Measurements from ENCODE around the gene HDAC6.
"Not testable (repeated sequence)": the region's sequence is repeated elsewhere in the genome, so short reads cannot be mapped to it uniquely, and the experiment has no call there.

HDAC6 gene

DNA sequence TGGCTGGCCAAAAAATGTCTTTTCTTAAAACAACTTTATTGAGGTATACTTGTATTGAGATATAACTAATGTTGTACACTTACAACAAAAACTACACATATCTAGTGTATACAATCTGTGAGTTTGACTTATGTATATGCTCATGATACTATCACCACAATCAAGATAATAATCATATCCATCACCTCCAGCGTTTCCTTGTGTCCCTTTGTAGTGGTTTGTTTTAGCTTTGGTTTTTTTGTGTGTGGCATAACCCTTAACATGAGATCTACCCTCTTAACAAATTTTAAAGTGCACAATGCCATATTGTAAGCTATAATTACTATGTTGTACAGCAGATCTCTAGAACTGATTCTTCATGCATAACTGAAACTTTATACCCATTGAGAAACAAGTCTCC, 47.0 kb downstream of the HDAC6 start:
- Histone ChIP-seq H3K27me3 (ENCODE audit: low read depth) (no peaks in the 10 kb centered on the region), H3K4me3 (no peak overlapping the region), H3K9me3 (no peaks in the 10 kb centered on the region; the same call in 1 of the 2 replicates), H3K4me1 (no peaks in the 10 kb centered on the region), H3K36me3 (replicated peaks) (no peaks in the 10 kb centered on the region)
- in situ Hi-C loops (cut with MboI; ENCODE audit: low sequenced_read_pairs), result no loop called here
- DNase-seq (ENCODE audit: low spot score in 2 of 2), result no peak

DNA sequence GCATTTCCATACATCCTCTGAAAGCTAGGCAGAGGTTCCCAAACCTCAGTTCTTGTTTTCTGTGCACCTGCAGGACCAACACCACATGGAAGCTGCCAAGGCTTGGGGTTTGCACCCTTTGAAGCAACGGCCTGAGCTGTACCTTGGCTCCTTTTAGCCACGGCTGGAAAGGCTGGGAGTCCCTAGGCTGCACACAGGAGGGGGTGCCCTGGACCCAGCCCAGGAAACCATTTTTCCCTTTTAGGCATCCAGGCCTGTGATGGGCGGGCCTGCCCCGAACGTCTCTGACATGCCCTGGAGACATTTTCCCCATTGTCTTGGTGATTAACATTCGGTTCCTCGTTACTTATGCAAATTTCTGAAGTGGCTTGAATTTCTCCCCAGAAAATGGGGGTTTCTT, 51.0 kb downstream of the HDAC6 start:
- H3K36me3 ChIP-seq (replicated peaks), result no peaks in the 10 kb centered on the region
- H3K4me1 ChIP-seq, result no peaks in the 10 kb centered on the region
- H3K4me3 ChIP-seq, result no peak overlapping the region
- H3K27me3 ChIP-seq (ENCODE audit: low read depth), result peaks cover 4% of the 10 kb centered on the region
- no peaks in the 10 kb centered on the region; the same call in 1 of the 2 replicates for H3K9me3 ChIP-seq
- DNase-seq (ENCODE audit: low spot score in 2 of 2), result no peak
- in situ Hi-C loops (cut with MboI; ENCODE audit: low sequenced_read_pairs), result no loop called here

GRCh38 chrX:48853494-48853893, 51.6 kb downstream of the HDAC6 start:
- in situ Hi-C loops (cut with MboI; ENCODE audit: low sequenced_read_pairs); H3K4me3 ChIP-seq; DNase-seq (ENCODE audit: low spot score in 2 of 2); H3K27me3 ChIP-seq (ENCODE audit: low read depth); H3K4me1 ChIP-seq; H3K36me3 ChIP-seq (replicated peaks); H3K9me3 ChIP-seq: not testable (repeated sequence)

- DNase-seq (ENCODE audit: low spot score in 2 of 2); in situ Hi-C loops (cut with MboI; ENCODE audit: low sequenced_read_pairs); H3K9me3 ChIP-seq; H3K36me3 ChIP-seq (replicated peaks); H3K27me3 ChIP-seq (ENCODE audit: low read depth); H3K4me3 ChIP-seq; H3K4me1 ChIP-seq: not testable (repeated sequence)
Measured at GRCh38 chrX:48854121-48854804, 52.4 kb downstream of the HDAC6 start.

DNA sequence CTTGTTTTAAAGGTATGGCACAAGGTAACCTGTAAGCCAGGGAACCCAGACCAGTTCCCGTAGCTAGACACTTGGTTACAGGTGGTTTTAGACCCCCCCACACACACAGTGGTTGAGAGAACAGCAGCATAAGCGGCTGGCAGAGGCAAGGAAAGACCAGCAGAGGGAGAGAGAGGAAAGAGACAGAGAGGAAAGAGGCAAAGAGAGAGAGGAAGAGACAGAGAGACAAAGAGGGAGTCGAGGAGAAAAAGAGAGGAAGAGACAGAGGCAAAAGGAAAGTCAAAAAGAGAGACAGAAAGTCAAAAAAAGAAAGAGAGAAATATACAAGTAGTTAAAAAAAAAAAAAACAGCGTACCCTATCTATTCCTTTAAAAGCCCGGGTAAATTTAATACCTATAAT, 53.0 kb downstream of the HDAC6 start:
- no peak for DNase-seq (ENCODE audit: low spot score in 2 of 2)

GRCh38 chrX:48864210-48864609, 62.3 kb downstream of the HDAC6 start:
- no peak for DNase-seq (ENCODE audit: low spot score in 2 of 2)
- H3K9me3 ChIP-seq, result no peaks in the 10 kb centered on the region
- H3K4me3 ChIP-seq, result no peak overlapping the region
- H3K4me1 ChIP-seq, result peaks cover 4% of the 10 kb centered on the region; the same call in 1 of the 2 replicates
- no peaks in the 10 kb centered on the region for H3K36me3 ChIP-seq (replicated peaks)
- in situ Hi-C loops (cut with MboI; ENCODE audit: low sequenced_read_pairs), result no loop called here
- no peaks in the 10 kb centered on the region for H3K27me3 ChIP-seq (ENCODE audit: low read depth)

More for the DNA sequence above, 53.0 kb downstream of the HDAC6 start:
- Histone ChIP-seq H3K9me3 (no peaks in the 10 kb centered on the region; the same call in 1 of the 2 replicates), H3K4me1 (no peaks in the 10 kb centered on the region), H3K27me3 (ENCODE audit: low read depth) (peaks cover 4% of the 10 kb centered on the region), H3K36me3 (replicated peaks) (no peaks in the 10 kb centered on the region), H3K4me3 (no peak overlapping the region)
- in situ Hi-C loops (cut with MboI; ENCODE audit: low sequenced_read_pairs), result no loop called here

DNA sequence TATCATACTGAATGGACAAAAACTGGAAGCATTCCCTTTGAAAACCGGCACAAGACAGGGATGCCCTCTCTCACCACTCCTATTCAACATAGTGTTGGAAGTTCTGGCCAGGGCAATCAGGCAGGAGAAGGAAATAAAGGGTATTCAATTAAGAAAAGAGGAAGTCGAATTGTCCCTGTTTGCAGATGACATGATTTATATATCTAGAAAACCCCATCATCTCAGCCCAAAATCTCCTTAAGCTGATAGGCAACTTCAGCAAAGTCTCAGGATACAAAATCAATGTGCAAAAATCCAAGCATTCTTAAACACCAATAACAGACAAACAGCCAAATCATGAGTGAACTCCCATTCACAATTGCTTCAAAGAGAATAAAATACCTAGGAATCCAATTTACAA, 70.2 kb downstream of the HDAC6 start:
- in situ Hi-C loops (cut with MboI; ENCODE audit: low sequenced_read_pairs); H3K4me1 ChIP-seq: not testable (repeated sequence)

More for the DNA sequence above, 70.2 kb downstream of the HDAC6 start:
- not testable (repeated sequence) for H3K27me3 ChIP-seq (ENCODE audit: low read depth); H3K36me3 ChIP-seq (replicated peaks); H3K4me3 ChIP-seq; H3K9me3 ChIP-seq; DNase-seq (ENCODE audit: low spot score in 2 of 2)

All from HAP-1 (cell line).